Lung (tissue), 12 donors: ENCODE results near the gene ADAMTSL2. TPM values are rescaled to one million over a fixed set of nuclear protein-coding genes. Genes with fewer than 3 reads are reported as not detected.

Experiments used
- ATAC-seq: fragments of 200-7000 bp; cut with Tn5 transposase; one replicate; pipeline ENCODE4 v1.9.1; 2020; ENCODE audit warnings: moderate number of reproducible peaks; ENCODE audit not compliant: insufficient read depth, low FRiP score
- DNase-seq, 3 donors: peaks; one replicate each; pipeline ENCODE4 v3.0.0-alpha.2; 2013 to 2017
- H3K27ac ChIP-seq, 2 donors: one replicate each; pipeline ENCODE4 v1.5.1; 2013; ENCODE audit warnings: mild to moderate bottlenecking in 2 of 2, moderate library complexity in 2 of 2, control low read depth in 1 of 2, inconsistent platforms in 1 of 2, low read depth in 1 of 2, low read length in 1 of 2
- H3K27me3 ChIP-seq, 3 donors: one replicate each; pipeline ENCODE4 v1.5.1; 2013; ENCODE audit warnings: low read length in 2 of 3; ENCODE audit not compliant: control insufficient read depth in 3 of 3, insufficient read depth in 3 of 3
- H3K36me3 ChIP-seq, 4 donors: one replicate each; pipeline ENCODE4 v1.5.1; 2013; ENCODE audit warnings: low read length in 4 of 4, mild to moderate bottlenecking in 1 of 4, moderate library complexity in 1 of 4; ENCODE audit not compliant: control insufficient read depth in 4 of 4, insufficient read depth in 4 of 4
- H3K4me1 ChIP-seq, 5 donors: one replicate each; pipeline ENCODE4 v1.5.1; 2013; ENCODE audit warnings: low read length in 5 of 5, mild to moderate bottlenecking in 2 of 5, moderate library complexity in 1 of 5; ENCODE audit not compliant: control insufficient read depth in 5 of 5, insufficient read depth in 5 of 5
- H3K4me3 ChIP-seq: one replicate; pipeline ENCODE4 v1.5.1; 2013; ENCODE audit warnings: mild to moderate bottlenecking, control low read depth, moderate library complexity
- H3K9ac ChIP-seq, 2 donors: one replicate each; pipeline ENCODE4 v1.5.1; 2013; ENCODE audit warnings: low read length in 2 of 2, control low read depth in 1 of 2; ENCODE audit not compliant: insufficient read depth in 1 of 2
- H3K9me3 ChIP-seq, 4 donors: one replicate each; pipeline ENCODE4 v1.5.1; 2013; ENCODE audit warnings: low read length in 3 of 4, mild to moderate bottlenecking in 1 of 4, moderate library complexity in 1 of 4; ENCODE audit not compliant: control insufficient read depth in 4 of 4, insufficient read depth in 3 of 4
- CTCF ChIP-seq: IDR thresholded peaks from 2 replicates; pipeline ENCODE4 v1.5.1; 2012; ENCODE audit warnings: mild to moderate bottlenecking; ENCODE audit errors: control extremely low read depth, extremely low read depth
- WGBS, 2 donors: extraction: QIAGEN DNeasy Blood & Tissue Kit; methylation state at CpG; one replicate each; pipeline ENCODE4 v1.1.7; 2013; 5-methylcytosine and 5-hydroxymethylcytosine counted together
- polyA plus RNA-seq, 2 donors: library from polyadenylated mRNA; stranded (reverse); fragments of 200-250 nt; gene quantifications; one replicate each; pipeline ENCODE4 v1.2.1, GENCODE V29; 2013
- total RNA-seq, 2 donors: library from RNA; depleted of rRNA in 1 of 2; stranded (reverse); fragments of >200 nt in 1 of 2; gene quantifications; one replicate each; pipeline ENCODE4 v1.2.1, GENCODE V29; 2014 to 2021
- donor health status: control.
- donor health status: control.
- donor health status: Bipolar disorder and iron deficiency.
- donor health status: healthy.
- donor health status: DM: yes; HTN: yes; CAD: no.

The ADAMTSL2 gene
- total and polyA plus RNA-seq, 4 donors = 6.4 to 20.6 (median 10.1) TPM

- ATAC-seq (no peak), DNase-seq (peak; percentile 75 to 88 (median 81))
- Histone ChIP-seq H3K27ac (no peak within 1 kb of the TSS), H3K9ac (no peak within 1 kb of the TSS), H3K36me3 (no peaks in the 10 kb centered on the region), H3K4me3 (no peak within 1 kb of the TSS), H3K27me3 (peaks cover 5 to 23% (median 9%) of the 10 kb centered on the region in 3 donors), H3K4me1 (peaks cover 0 to 17% (median 3%) of the 10 kb centered on the region in 5 donors), H3K9me3 (peaks cover 0 to 2% (median 0%) of the 10 kb centered on the region in 4 donors)
- no peak for TF ChIP-seq CTCF
- WGBS, 2 donors = 11 to 13% methylated on average over 54 to 61 of the region's 61 CpGs
Observed at GRCh38 chr9:133609311-133610098, 75.0 kb downstream of the ADAMTSL2 start, which contains the start of gene FAM163B. FAM163B (minus strand) TSS chr9:133609389; CDS start chr9:133580223, 29,166 bp downstream.

DNA sequence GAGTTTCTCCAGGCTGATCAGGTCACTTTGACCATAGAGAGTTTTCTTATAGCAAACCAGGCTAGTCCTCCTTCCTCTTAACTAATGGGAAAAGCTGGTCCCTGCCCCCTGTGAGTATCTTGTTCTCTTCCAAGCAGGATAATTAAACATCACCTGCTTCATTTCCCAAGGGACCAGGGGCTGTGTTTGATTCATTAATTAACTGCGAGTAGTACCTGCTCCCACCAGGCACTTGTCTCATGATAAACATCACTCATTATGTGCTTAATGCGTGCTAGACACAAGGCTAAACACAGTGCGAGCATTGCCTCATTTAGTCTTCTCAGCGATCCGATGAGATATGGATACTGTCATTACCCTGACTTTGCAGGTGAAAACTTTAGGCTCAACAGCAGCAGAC, 76.3 kb downstream of the ADAMTSL2 start:
- Histone ChIP-seq H3K36me3 (no peaks in the 10 kb centered on the region), H3K27me3 (peaks cover 5 to 31% (median 9%) of the 10 kb centered on the region in 3 donors), H3K4me3 (no peak overlapping the region), H3K27ac (no peak overlapping the region), H3K9me3 (peaks cover 0 to 2% (median 0%) of the 10 kb centered on the region in 4 donors), H3K9ac (no peak overlapping the region), H3K4me1 (peaks cover 0 to 16% (median 3%) of the 10 kb centered on the region in 5 donors)
- TF ChIP-seq CTCF = no peak
- ATAC-seq = no peak
- no peak for DNase-seq
- WGBS, 2 donors = 86 to 92% methylated on average over 5 of the region's 5 CpGs

DNA sequence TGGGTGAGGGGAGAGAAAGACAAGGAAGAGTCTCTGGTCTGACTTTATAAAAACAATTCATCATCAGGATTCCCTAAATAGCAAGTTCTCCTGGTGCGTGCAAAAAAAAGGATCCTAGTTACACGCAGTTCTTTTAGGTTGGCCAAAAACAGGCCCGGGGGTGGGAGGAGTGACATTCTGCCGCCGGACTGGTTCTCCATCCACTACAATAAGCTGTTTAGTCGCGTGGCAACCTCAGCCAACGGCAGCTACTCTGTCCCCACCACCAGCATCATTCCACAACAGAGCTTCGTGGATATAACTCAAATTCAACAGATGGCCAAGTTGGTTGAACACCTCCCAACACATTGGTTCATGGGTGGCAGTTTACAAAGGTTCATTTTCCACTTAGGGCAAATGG, 77.5 kb downstream of the ADAMTSL2 start:
- Histone ChIP-seq H3K9me3 (peaks cover 0 to 2% (median 0%) of the 10 kb centered on the region in 4 donors), H3K27me3 (peaks cover 5 to 35% (median 9%) of the 10 kb centered on the region in 3 donors), H3K4me3 (no peak overlapping the region), H3K27ac (no peak overlapping the region), H3K4me1 (peaks cover 0 to 4% (median 0%) of the 10 kb centered on the region in 5 donors), H3K36me3 (no peaks in the 10 kb centered on the region), H3K9ac (no peak overlapping the region)
- 81 to 88% methylated on average over 9 of the region's 9 CpGs for WGBS, 2 donors
- DNase-seq = no peak
- no peak for TF ChIP-seq CTCF
- ATAC-seq = no peak
